GM18507 (cell line): Measurements from ENCODE around the gene ADARB2.

Experiments used
- DNase-seq: peaks from one replicate; pipeline ENCODE4 v3.0.0; 2011; ENCODE audit warnings: low read depth; ENCODE audit not compliant: insufficient read length; ENCODE audit errors: extremely low spot score
- FAIRE-seq: peaks from 2 replicates; lab custom pipeline; 2011; peaks lifted over from hg19 to GRCh38; lab: Jason Lieb, UNC

ADARB2 gene

DNA sequence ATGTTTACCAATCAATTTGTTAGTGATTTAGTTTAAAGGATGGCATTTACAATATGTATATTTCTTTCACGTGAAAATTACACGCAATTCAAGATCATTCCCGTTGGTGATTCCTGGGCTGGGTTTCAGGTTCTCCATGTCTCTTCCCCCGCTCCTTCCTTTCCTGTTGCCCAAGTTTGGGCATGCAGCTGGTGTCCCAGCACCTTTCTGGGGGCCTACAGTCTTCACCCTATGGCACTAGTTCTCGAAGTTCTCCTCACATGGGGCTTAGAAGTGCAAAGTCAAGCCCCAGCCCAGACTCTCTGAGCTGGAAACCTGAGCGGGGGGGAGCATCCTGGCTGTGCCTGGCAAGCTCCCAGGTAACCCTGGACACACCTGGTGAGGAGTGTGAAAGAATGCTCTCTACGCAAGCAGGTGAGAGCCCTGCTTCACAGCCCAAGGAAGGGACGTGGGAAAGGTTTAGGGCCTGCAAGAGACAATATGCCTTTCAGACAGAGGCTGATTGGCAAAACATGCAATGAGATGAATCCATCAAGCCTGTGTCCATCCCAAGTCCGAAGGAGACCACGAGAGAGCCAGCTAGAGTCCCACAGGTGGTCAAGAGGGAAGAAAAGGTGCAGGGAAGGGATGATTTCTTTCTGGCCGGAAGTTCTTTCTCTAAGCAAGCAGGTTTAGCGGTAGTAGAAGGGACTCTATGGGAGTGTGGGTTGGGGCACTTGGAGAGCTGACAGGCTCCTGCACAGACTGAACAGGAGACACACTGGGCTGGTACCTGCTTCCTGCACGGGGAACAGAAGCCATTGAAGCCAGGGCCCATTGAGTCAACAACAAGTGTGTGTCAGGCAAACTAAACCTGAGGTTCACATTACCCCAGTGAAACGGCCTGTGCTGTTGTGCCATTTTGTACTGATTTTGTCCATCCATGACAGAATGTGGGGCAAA is 131.1 kb downstream of the ADARB2 start:
- FAIRE-seq = no peak
- no peak for DNase-seq

DNA sequence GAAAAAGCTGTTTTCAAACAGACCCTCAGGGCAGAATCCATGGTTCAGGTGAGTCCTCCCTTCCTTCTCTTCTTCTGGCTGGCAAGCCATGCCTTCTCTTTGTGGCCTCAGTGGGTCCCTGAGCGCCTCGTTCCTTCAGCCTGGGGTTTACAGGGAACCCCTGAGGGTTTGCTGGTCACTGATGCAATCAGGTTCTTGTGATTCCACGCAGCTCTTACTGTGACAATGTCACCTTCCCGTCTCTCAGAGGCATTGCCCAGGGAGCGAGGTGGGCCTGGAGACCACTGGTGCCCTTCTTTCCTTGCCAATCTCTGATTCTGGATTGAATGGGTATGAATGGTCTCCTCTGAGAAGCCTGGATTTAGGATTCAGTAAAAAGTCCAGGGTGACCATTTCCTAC is 132.2 kb downstream of the ADARB2 start:
- no peak for FAIRE-seq
- DNase-seq = no peak

DNA sequence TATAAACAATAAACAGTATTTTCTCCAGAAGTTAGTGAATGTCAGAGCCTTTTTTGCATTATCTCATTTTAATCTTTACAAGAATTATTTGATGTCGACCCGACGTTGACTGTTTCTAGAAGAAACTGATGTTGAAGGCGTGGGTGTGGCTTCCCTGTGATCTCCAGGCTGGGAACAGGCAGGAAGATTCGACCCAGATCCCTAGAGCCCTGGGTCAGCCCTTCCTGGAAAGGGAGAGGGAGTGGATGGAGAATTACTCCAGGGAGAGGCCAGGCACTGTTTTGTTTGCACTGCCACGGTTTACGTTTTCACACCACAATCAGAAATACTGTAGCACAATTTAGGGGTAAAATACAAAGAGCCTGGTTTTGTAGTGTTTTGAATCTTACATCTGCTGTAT is 133.1 kb downstream of the ADARB2 start:
- no peak for FAIRE-seq
- no peak for DNase-seq

DNA sequence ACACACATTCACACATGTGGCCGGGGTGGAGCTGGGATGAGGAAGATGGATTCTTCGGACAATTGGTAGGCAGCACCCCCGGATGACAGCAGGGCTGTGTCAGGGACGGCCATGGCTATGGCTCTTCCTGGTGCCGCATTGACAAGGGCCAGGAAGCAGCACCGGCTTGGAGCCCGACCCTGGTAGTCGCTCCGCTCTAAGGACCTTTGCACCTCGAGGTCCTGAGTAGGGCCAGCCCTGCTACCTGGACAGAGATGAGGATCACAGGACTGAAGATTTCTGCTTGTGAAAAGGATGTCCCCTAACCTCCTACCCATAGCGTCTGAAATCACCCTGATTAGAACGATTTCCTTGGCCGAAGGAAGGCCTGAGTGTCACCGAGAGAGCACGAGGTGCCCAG is 134.1 kb downstream of the ADARB2 start:
- no peak for DNase-seq
- FAIRE-seq = no peak

DNA sequence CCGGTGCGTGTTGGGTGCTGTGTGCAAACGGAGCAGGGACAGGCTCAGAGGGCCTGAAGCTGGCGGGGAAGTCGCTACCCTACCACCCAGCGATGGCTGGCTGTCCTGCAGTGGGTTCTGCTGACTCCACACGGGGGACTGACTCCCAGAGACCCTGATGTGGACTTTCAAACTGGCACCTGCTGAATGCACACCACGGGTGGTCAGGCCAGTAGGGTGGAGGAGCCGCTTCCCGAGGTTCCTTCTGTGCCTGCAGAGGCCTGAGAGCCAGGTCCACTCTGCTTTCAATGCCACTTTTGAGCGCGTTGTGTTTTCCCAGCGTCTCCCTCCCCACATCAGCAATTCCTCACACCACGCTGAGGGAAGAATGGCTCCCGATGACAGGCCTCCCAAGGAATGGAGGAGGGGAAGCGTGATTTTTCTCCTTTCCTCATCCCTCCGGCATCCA is 135.3 kb downstream of the ADARB2 start:
- FAIRE-seq (no peak), DNase-seq (no peak)

DNA sequence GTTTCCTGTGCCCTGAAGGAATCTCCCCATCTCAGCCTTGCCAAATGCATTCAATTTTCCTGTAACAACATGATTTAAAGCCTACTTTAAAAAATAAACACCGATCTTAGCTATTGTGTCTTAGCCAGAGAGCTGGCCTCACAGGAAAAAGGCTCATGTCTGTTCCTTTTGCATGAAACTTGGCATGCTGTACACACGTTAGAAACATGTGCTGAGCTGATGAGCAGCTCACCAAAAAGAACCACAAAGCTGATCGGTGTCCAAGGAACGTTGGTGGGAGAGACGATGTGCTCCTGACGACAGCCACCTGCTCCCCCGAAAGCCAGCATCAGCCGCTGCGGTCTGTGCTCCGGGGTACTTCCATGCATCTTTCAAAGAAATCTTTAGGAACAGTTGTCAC is 135.9 kb downstream of the ADARB2 start:
- DNase-seq (no peak), FAIRE-seq (no peak)

DNA sequence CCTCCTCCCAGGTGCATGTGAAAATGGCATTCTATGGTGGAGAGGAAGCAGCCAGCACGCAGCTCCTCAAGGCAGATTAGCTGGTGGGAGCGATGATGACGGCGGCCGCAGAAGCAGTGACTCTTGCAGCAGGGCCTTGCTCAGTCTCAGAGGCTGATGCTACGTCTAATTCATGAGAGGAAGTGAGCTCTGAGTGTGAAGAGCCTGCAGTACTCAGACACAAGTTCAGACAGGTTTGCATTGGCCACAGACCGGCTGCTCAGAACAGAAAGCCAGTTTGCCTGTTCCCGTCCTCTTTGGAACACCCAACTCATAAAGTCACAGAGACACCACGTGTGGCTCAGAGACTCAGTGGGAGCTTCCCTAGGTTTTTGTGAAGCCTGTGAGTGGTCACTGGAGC is 136.5 kb downstream of the ADARB2 start:
- no peak for DNase-seq
- no peak for FAIRE-seq

DNA sequence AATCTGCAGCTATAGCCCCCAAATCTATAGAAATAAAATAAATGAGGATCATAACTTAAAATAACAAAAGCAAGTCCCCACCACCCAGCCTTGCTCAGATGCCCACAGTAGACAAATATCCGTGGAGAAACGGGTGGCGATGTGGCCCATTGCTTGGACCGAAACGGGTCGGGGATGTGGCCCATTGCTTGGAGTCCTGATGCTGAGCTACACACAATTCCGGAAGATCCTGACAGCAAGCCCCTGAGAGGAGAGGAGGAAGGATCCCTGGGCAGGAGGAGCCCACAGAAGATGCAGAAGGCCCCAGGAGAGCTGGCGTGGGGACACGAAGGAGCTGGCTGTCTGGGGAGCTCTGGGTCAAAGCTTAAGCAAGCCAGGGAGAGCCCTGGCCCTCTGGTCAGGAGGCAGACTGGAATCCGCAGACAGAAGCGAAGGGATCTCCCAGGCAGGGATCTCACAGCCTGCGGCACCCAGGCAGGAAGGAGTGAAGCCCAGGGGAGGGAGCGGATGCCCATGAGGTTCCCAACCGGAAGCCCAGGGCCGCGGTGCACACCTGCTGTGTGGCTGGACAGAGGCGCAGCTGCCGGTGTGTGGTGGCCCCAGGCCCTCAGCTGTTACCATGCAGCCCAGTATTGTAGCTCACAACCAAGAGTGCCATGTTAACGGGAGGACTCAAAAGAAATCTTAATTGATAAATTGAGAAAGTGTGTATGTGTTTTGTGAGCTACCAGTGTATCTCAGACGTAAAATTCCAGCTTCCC is 138.8 kb downstream of the ADARB2 start:
- FAIRE-seq = no peak
- no peak for DNase-seq

DNA sequence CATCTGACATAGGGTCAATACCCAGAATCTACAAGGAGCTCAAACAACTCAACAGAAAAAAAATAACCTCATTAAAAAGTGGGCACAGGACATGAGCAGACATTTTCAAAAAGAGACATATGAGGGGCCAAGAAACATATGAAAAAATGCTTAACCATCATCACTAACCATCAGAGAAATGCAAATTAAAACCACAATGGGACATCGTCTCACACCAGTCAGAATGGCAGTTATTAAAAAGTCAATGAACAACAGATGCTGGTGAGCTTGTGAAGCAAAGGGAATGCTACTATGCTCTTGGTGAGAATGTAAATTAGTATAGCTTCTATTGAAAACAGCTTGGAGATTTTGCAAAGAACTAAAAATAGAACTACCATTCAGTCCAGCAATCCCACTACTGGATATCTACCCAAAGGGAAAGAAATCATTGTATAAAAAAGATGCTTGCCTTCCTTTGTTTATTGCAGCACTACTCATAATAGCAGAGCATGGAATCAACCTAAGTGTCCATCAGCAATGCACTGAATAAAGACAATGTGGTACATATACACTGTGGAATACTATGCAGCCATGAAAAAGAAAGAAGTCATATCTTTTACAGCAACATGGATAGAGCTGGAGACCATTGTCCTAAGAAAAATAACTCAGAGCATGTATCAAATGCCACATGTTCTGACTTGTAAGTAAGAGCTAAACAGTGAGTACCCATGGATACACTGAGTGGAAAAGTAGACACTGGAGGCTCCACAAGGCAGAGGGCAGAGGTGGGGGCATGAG is 139.8 kb downstream of the ADARB2 start:
- DNase-seq (no peak), FAIRE-seq (peak; percentile 51)

DNA sequence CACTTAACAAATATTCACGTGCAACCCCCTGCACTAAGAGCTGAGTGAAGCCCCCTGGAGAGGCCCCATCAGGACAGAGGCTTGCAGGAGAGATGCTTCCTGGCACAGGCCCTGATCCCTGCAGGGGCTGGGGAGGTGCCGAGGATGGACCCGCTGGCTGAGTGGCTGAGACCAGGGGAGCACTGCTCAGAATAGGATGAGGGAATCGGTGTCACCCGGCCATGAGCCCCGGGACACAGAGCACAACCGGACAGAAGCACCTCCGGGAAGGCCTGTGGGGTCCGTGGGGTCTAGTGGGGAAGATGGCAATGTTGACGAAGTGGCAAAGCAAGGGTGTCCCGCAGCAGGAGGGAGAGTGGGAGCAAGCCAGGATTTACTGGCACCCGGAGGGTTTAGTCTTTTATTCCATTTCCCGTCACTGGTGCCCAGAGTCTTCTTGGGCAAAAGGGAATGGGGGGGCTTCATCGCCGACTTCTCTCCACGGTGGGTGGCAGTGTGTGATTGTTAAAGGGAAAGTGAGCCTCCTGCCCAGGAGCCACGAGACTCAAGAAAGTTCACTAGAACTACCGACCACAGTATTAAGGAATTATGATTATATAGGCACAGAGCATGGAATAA is 140.7 kb downstream of the ADARB2 start:
- DNase-seq (no peak), FAIRE-seq (no peak)

DNA sequence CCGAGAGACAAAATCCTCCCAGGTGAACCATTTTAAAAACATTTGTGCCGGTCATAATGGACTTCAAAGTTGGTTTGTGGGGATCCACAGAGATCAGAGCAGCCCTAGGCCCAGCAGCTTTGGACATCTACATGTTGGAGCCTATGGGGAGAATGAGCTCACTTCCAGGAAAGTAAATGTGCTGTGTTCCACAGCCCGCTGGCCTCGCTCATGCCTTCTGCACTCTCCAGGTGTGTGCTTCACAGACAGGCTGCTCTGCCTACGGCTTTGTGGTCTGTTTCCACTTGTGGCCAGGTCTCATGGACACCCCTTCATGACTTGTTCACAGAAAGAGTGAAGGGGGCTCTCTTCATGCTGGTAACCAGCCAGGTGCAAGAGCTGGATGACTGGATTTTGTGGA is 141.6 kb downstream of the ADARB2 start:
- no peak for FAIRE-seq
- DNase-seq = no peak

DNA sequence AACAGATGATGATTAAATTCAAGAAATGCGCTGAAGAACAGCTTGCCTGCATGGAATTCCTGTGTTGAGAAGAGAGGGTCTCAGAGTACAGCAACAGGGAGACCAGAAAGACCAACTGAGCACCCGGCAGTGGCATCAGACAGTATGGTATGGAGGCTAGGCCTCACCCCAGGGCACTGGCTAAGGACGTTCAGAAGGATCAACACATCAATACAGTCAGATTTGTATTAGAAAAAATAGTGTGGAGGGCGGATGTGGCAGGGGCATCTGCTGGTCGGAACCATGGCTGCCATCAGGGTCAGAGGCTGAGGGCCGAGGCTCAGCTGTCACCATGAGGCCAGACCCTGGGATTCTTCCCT is 142.1 kb downstream of the ADARB2 start:
- FAIRE-seq (no peak), DNase-seq (no peak)

DNA sequence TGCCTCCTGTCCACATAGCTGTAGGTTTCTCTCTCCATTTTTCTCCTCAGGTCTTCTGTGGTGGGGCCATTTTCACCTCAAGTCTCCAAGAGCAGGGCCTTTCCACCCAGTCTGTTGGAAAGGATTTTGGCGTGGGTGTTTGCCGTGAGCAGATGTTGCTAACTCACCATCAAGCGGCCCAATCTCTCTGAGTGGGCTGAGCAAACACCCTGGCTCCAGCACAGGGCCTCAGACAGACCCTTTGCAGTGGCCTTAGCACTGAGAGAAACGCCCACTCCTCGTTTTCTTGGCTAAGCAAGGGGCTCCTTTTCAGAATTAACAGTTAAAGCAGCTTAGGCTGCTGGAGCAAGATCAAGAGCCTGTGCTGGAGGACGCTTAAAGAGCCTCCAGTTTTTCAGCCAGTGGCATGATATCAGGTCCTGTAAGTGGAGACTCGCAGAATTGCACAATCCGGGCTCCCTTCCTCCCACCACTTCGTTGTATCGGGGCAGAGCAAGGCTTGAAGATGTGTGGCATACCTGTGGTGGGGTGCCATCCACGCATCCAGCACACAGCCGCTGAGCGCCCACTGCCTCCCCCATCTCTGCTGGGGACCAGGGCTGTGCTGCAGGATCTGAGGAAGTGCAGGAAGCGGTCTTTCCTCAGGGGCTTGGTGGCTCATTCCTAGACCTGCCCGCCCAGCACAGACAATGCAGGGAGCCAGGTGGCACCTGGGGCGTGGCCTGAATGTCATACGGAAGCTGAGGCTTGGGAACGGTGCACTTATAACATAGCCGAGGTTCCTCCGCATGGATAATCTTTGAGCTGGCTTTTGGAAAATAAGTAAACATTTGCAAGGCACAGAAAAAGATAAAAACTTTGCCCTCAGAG is 142.7 kb downstream of the ADARB2 start:
- no peak for FAIRE-seq
- no peak for DNase-seq

DNA sequence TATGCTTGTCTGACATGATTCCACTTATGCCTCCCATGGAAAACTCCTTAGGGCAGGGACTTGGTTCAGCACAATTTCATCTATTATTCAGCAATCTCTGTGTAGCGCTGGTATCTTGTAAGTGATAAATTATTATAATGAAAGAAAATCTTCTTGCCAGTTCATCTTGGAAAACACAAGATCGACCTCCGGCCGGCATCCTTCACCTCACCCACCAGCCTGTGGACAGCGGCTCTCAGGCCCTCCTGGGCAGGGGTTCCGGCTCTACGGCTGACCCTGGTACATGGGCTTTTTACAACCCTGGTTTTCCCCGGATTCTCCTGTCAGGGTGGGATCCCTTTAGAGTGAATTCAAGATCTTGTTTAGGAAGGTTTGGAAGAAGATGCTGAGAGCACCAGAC is 145.6 kb downstream of the ADARB2 start:
- FAIRE-seq (no peak), DNase-seq (no peak)

DNA sequence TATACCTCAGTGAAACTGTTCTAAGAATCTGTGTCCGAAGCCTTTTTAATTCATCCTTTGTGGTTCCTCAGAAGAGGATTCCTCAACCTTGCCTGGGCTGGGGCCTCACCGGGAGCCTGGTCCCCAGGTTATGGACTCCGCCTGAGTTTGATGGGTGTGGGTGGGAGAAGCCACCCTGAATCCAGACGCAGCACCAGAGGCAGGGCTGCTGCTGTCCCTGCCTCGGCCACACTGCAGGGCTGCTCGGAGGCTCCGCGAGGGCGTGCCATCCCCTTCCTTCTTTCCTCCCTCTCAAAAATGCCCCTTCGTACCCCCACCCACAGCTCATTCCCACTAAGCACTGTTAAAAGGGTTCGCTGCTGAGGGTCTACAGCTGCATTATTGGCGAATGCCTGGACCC is 146.3 kb downstream of the ADARB2 start:
- no peak for DNase-seq
- FAIRE-seq = no peak

DNA sequence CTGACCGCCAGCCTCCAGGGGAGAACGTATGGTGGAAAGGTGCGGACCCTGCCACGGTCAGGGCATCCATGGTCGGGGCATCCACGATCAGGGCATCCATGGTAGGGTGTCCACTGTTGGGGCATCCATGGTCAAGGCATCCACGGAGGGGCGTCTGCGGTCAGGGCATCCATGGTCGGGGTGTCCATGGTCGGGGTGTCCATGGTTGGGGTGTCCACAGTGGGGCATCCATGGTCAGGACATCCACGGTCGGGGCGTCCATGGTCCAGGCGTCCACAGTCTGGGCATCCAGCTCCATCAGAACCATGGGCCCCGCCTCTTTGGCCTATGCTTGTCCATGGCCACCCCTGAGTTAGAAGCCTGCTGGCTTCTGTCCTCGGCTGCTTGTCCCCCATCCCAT is 148.1 kb downstream of the ADARB2 start:
- no peak for DNase-seq
- no peak for FAIRE-seq

DNA sequence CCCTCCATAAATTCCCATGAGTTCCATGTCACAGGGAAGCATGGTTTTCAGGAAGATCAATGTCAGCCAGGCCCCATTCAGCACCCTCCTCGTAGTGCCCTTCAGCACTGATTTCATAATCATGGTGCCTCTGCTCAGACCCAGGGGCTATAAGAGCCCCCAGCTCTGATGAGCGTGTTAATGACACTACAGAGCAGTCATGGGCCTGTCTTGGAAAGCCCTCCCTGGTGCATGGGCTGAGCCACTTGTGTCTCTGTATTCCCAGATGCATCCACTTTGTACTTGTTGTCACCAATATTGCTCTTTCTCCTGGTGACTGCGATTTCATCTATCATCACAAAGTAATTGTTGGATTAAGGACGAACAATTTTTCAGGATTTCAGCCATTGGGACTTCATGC is 154.6 kb downstream of the ADARB2 start:
- FAIRE-seq (no peak), DNase-seq (no peak)

DNA sequence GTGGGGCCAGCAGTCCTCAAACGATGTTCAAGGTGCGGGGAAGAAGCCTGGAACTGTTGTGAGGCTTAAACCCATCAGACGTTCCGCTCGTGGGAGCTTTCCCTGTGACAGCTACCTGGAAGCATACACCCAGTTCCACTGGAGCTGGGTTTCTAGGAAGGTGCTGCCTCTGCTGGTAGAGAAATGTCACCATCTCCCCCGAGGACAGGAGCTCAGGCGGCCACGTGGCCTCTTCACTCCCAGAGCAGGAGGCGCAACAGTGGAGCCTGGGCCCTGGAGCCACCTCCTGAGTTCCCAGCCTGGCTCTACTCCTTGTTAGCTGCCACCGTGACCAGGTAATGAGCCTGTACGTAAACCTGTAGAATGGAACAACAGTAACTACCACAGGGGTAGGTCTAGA is 156.1 kb downstream of the ADARB2 start:
- FAIRE-seq (no peak), DNase-seq (no peak)

DNA sequence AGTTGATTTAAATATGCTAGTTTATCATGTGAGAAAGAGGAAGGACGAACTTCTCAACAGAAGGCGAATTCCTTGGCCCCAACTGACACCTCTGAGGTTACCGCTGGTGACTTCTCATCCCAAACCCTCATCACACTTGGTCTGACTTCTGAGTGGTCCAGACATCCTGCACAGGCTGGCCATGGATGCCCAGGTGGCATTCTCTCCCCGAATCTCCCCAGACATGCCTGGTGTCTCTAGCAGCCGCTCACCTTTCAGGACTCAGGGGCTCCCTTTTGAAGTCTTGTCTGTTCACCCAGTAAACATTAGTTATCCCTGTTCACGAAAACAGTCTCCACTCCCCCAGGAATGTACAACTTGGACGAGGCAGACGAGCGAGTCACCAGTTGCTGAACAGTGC is 157.7 kb downstream of the ADARB2 start:
- no peak for DNase-seq
- no peak for FAIRE-seq
